Measurements from ENCODE around the gene CYP11A1. TPM values are rescaled to one million over a fixed set of nuclear protein-coding genes. Genes with fewer than 3 reads are reported as not detected.
"Not testable (repeated sequence)": the region's sequence is repeated elsewhere in the genome, so short reads cannot be mapped to it uniquely, and the experiment has no call there.

Gene CYP11A1
- polyA plus RNA-seq, 2 of the 4 experiments (the other 2 are of a cell fraction) = 0.06 TPM; not detected in 1

DNA sequence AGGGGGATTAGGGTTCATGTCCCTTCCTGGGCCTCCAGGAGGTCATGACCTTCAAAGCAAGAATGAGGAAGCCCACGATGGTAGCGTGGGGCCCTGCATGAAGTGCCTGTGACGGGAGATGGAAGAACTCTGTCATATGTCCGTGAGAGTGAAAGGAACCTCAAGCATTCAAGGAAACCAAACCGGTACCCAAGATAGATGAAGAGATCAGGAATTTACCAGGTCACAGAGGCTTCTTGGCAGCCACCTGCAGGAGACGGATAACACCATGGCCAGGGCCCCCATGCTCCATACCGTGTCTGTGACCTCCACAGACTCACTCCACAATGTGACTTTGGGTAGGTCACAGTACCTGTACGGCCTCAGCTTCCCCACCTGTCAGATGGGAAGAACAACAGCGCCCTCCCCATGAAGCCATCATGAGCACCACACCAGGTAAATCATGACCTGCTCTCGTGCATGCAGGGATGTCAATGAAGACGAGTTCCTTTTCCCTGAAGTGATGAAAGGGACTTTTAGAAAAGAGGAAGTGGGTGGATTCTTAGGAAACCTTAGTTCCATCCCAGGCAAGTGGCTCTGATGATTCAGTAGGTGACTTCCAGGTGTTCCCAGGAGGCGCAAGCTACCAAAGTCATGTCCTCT is 23.3 kb upstream of the CYP11A1 start:
- no peak for FAIRE-seq
- H3K4me1 ChIP-seq = 0 out of 3 replicates have a peak, but pooled peaks cover 4% of the 10 kb centered on the region
- no peaks in the 10 kb centered on the region for H3K9me3 ChIP-seq
- H3K4me3 ChIP-seq = no peak overlapping the region
- POLR2A ChIA-PET = no interaction called here
- TF ChIP-seq RFX5 (IDR thresholded peaks at IDR 0.05) (no peak), CHD4 (IDR thresholded peaks at IDR 0.05; ENCODE audit: borderline replicate concordance) (no peak), SMC3 (IDR thresholded peaks at IDR 0.05) (no peak), FOXS1 (CRISPR knock-in tag; IDR thresholded peaks at IDR 0.05) (no peak), CBX8 (IDR thresholded peaks at IDR 0.05) (no peak), RCOR1 (IDR thresholded peaks at IDR 0.05; ENCODE audit: low read depth, low read length) (no peak), ZFP36 (IDR thresholded peaks at IDR 0.05; ENCODE audit: borderline replicate concordance, partially characterized antibody) (no peak), HOXA7 (CRISPR knock-in tag; IDR thresholded peaks at IDR 0.05) (no peak)
- TF ChIP-seq, protein P1, sequence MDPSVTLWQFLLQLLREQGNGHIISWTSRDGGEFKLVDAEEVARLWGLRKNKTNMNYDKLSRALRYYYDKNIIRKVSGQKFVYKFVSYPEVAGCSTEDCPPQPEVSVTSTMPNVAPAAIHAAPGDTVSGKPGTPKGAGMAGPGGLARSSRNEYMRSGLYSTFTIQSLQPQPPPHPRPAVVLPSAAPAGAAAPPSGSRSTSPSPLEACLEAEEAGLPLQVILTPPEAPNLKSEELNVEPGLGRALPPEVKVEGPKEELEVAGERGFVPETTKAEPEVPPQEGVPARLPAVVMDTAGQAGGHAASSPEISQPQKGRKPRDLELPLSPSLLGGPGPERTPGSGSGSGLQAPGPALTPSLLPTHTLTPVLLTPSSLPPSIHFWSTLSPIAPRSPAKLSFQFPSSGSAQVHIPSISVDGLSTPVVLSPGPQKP (IDR thresholded peaks at IDR 0.05; ENCODE audit: low read depth, low read length) = no peak
- TF ChIP-seq, protein P2, sequence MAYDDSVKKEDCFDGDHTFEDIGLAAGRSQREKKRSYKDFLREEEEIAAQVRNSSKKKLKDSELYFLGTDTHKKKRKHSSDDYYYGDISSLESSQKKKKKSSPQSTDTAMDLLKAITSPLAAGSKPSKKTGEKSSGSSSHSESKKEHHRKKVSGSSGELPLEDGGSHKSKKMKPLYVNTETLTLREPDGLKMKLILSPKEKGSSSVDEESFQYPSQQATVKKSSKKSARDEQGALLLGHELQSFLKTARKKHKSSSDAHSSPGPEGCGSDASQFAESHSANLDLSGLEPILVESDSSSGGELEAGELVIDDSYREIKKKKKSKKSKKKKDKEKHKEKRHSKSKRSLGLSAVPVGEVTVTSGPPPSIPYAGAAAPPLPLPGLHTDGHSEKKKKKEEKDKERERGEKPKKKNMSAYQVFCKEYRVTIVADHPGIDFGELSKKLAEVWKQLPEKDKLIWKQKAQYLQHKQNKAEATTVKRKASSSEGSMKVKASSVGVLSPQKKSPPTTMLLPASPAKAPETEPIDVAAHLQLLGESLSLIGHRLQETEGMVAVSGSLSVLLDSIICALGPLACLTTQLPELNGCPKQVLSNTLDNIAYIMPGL (CRISPR knock-in tag; IDR thresholded peaks at IDR 0.05; ENCODE audit: borderline replicate concordance) = no peak
- ATAC-seq = no peak
- H3K27ac ChIP-seq = no peak overlapping the region
- no peak for DNase-seq (ENCODE audit: low read depth in 1 of 2, low spot score in 1 of 2)
- CTCF ChIA-PET = interaction anchor here (1.4 to 2.5 kb wide), 2 partner anchors 9 to 16 kb away, joined by 5 to 8 read pairs; no protein-coding TSS in a partner anchor
- WGBS (ENCODE audit: missing lambda C conversion rate) = 92% methylated on average over 10 of the region's 12 CpGs
- H3K4me2 ChIP-seq = no peak overlapping the region

DNA sequence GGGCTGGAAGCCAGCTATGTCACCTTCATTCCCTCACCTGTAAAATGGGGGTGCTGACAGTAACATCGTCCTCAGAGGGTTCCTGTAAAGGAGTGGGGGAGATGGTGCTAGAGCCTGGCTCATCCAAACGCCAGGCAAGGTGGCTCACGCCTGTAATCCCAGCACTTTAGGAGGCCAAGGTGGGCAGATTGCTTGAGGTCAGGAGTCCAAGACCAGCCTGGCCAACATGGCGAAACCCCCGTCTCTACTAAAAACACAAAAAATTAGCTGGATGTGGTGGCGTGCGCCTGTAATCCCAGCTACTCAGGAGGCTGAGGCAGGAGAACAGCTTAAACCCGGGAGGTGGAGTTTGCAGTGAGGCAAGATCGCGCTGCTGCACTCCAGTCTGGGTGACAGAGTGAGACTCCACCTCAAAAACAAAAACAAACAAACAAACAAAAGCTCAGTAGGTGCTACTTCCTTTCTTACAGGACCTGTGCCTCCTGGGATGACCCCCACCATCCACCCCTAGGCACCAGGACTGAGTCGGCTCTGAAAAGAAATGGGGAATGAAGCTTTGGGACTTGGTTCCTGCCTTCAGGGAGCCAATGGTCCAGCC is 22.7 kb upstream of the CYP11A1 start:
- H3K9me3 ChIP-seq; POLR2A ChIA-PET; H3K4me2 ChIP-seq; FAIRE-seq; H3K4me3 ChIP-seq; ATAC-seq; DNase-seq (ENCODE audit: low read depth in 1 of 2, low spot score in 1 of 2); H3K4me1 ChIP-seq; H3K27ac ChIP-seq: not testable (repeated sequence)
- CTCF ChIA-PET = interaction anchor here (2.5 kb wide), 1 partner anchor 16 kb away, joined by 8 read pairs; no protein-coding TSS in a partner anchor
- WGBS (ENCODE audit: missing lambda C conversion rate) = 91% methylated on average over 10 of the region's 11 CpGs

DNA sequence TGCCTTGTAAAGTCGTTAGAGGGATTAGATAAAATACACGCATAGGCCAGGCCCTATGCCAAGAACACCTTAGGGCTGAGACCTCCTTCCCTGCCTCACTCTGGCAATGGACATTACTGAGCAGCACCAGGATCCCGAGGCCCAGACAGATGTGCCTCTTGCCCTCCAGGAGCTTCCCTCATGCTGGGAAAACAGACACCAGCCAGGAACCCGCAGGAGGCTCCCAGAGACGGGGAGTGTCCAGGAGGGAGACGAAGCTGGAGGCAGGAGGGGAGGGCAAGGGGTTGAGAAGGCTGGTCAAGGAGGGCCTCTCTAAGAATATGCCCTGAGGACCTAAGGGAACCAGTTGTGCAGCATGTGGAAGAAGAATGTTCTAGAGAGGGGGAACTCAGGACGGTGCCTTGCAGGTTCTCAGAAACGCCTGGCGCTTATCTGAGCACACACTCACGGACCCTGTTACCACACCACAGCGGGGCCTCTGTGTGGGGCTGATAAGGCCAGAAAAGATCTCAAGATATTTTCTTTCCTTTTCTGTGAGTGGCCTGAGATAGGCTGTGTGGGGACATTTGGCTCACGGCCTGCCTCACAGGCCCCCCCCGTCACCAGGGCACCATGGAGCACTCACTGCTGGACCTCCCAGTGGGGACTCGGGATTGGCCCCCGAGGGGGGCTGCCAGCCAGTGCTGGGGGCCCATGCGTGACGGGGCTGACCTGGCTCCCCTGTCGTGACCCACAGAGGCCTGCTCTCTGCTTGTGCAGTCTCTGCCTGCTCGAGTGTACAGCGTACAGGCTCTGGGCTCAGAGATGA is 22.0 kb upstream of the CYP11A1 start:
- FAIRE-seq = no peak
- no peak overlapping the region for H3K27ac ChIP-seq
- TF ChIP-seq KDM5A (IDR thresholded peaks at IDR 0.05) (no peak), NPAS2 (CRISPR knock-in tag; IDR thresholded peaks at IDR 0.05; ENCODE audit: borderline replicate concordance) (no peak), CEBPB (IDR thresholded peaks at IDR 0.05) (no peak), HOXA7 (CRISPR knock-in tag; IDR thresholded peaks at IDR 0.05) (no peak), KDM1A (IDR thresholded peaks at IDR 0.05; ENCODE audit: low read depth) (no peak), POLR2A (IDR thresholded peaks at IDR 0.05; ENCODE audit: low read length) (no peak)
- ATAC-seq = no peak
- H3K4me2 ChIP-seq = no peak overlapping the region
- WGBS (ENCODE audit: missing lambda C conversion rate) = 82% methylated on average over 9 of the region's 20 CpGs
- POLR2A ChIA-PET = no interaction called here
- no peak for DNase-seq (ENCODE audit: low read depth in 1 of 2, low spot score in 1 of 2)
- CTCF ChIA-PET = interaction anchor here (2.5 to 23.0 kb wide), 2 partner anchors 15 to 45 kb away, joined by 8 to 681 read pairs; partner anchors contain the start of gene SEMA7A
- peaks cover 7% of the 10 kb centered on the region; the same call in 2 of the 3 replicates for H3K4me1 ChIP-seq
- H3K4me3 ChIP-seq = no peak overlapping the region
- no peaks in the 10 kb centered on the region for H3K9me3 ChIP-seq
